SH-SY5Y (cell line): ENCODE measurements around the gene LRRC56.

Experiments
- GATA2 ChIP-seq: IDR thresholded peaks from 2 replicates; pipeline ENCODE4 v1.6.1; 2011; ENCODE audit warnings: mild to moderate bottlenecking, low read depth, low read length
- GATA3 ChIP-seq: IDR thresholded peaks from 2 replicates; pipeline ENCODE4 v1.6.1; 2011; ENCODE audit warnings: low read depth, mild to moderate bottlenecking, low read length, moderate library complexity

- TF ChIP-seq GATA2 (no peak), GATA3 (no peak)
Observed at GRCh38 chr11:512761-513595, 24.3 kb upstream of the LRRC56 start.
